Lower leg skin (tissue), 3 donors: ENCODE measurements around the gene GRID2.

ENCODE experiments used
- POLR2A ChIP-seq, 2 donors: fragments of 450-650 bp; IDR thresholded peaks; one replicate each; pipeline ENCODE4 v1.6.1; 2016 to 2017; ENCODE audit warnings: antibody characterized with exemption in 2 of 2, mild to moderate bottlenecking in 1 of 2, moderate library complexity in 1 of 2
- TF ChIP-seq, protein P1 (sequence below), 3 donors: fragments of 450-650 bp; IDR thresholded peaks; one replicate each; pipeline ENCODE4 v1.5.1; 2016; ENCODE audit warnings: antibody characterized with exemption in 3 of 3, mild to moderate bottlenecking in 3 of 3, moderate library complexity in 2 of 3

DNA sequence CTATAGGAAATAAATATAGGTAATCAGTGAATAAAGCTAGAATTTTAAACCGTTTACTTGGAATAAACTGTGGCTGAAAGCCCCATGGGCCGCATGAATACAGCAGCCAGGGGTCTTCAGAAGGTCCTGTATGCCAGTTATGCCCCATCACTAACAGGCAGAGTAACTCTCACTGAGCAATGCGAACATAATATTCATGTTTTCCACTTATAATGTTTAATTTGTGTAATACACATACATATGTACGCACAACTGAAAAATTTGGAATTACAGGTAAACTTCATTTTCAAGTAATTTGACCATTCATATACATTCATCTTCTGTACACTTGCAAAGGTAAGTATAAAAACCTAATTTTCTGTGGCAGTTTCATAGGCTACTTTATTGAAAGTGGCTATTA lies 998.5 kb downstream of the GRID2 start:
- TF ChIP-seq, protein P1, sequence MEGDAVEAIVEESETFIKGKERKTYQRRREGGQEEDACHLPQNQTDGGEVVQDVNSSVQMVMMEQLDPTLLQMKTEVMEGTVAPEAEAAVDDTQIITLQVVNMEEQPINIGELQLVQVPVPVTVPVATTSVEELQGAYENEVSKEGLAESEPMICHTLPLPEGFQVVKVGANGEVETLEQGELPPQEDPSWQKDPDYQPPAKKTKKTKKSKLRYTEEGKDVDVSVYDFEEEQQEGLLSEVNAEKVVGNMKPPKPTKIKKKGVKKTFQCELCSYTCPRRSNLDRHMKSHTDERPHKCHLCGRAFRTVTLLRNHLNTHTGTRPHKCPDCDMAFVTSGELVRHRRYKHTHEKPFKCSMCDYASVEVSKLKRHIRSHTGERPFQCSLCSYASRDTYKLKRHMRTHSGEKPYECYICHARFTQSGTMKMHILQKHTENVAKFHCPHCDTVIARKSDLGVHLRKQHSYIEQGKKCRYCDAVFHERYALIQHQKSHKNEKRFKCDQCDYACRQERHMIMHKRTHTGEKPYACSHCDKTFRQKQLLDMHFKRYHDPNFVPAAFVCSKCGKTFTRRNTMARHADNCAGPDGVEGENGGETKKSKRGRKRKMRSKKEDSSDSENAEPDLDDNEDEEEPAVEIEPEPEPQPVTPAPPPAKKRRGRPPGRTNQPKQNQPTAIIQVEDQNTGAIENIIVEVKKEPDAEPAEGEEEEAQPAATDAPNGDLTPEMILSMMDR (IDR thresholded peaks at IDR 0.05): no peak
- no peak for TF ChIP-seq POLR2A (IDR thresholded peaks at IDR 0.05)
